HepG2 (cell line): ENCODE results near the gene BPIFB2. TPM values are rescaled to one million over a fixed set of nuclear protein-coding genes. Genes with fewer than 3 reads are reported as not detected.

Experiments used
- ARID2 ChIP-seq: sonication (generic); formaldehyde crosslinking; IDR thresholded peaks from 2 replicates; pipeline ENCODE4 v1.8.1; 2022; ENCODE audit warnings: mild to moderate bottlenecking, missing genetic modification reagents, borderline replicate concordance
- BHLHE40 ChIP-seq: IDR thresholded peaks from 2 replicates; pipeline ENCODE4 v1.6.1; 2011; ENCODE audit warnings: low read length, improper control_type of control experiment
- NFATC3 ChIP-seq: sonication (generic); formaldehyde crosslinking; IDR thresholded peaks from 2 replicates; pipeline ENCODE4 v1.5.1; 2020; ENCODE audit warnings: mild to moderate bottlenecking, missing genetic modification reagents
- RBM22 ChIP-seq: fragments of 200-400 bp; formaldehyde crosslinking; optimal IDR thresholded peaks from 2 replicates; pipeline ENCODE3; 2017; ENCODE audit warnings: mild to moderate bottlenecking, low read length, moderate library complexity
- SMARCC2 ChIP-seq: fragments of 450-650 bp; IDR thresholded peaks from 2 replicates; pipeline ENCODE4 v1.6.1; 2017; ENCODE audit warnings: antibody characterized with exemption, mild to moderate bottlenecking
- SOX6 ChIP-seq, 2 experiments: fragments of 450-650 bp in 1 of 2; sonication (generic) in 1 of 2; formaldehyde crosslinking in 1 of 2; IDR thresholded peaks; 2 replicates each; pipeline versions ENCODE4 v1.4.0 to v1.6.1; 2017 to 2020; ENCODE audit warnings: antibody characterized with exemption in 1 of 2, mild to moderate bottlenecking in 1 of 2, missing genetic modification reagents in 1 of 2
- ZMYM2 ChIP-seq: sonication (generic); formaldehyde crosslinking; IDR thresholded peaks from 2 replicates; pipeline ENCODE4 v1.8.0; 2022; ENCODE audit warnings: mild to moderate bottlenecking, missing genetic modification reagents
- ZNF556 ChIP-seq: sonication (generic); formaldehyde crosslinking; IDR thresholded peaks from 2 replicates; pipeline ENCODE4 v1.4.0; 2020; ENCODE audit warnings: mild to moderate bottlenecking, missing genetic modification reagents, borderline replicate concordance
- polyA plus RNA-seq, 8 experiments: library from polyadenylated mRNA; depleted of rRNA in 3 of 8; stranded (reverse) in 7 of 8; unstranded in 1 of 8; fragments of >200 nt; fragmentation: Illumina TruSeq in 4 of 8; extraction: Trizol in 4 of 8; gene quantifications; 2 replicates each; pipeline versions ENCODE4 v1.2.1 to v1.2.3, GENCODE V29; 2011 to 2016; ENCODE audit warnings: low read depth in 4 of 8, missing spikeins in 1 of 8, mixed read lengths in 1 of 8; ENCODE audit not compliant: insufficient read depth in 1 of 8
- total RNA-seq, 5 experiments: library from RNA; depleted of rRNA; stranded (reverse); fragments of >200 nt; fragmentation: Illumina TruSeq; extraction: Trizol; gene quantifications; 2 replicates each; pipeline ENCODE4 v1.2.3, GENCODE V29; 2016; ENCODE audit warnings: low read depth in 1 of 5
- TF ChIP-seq, protein P1 (sequence below): sonication (generic); formaldehyde crosslinking; IDR thresholded peaks from 2 replicates; pipeline ENCODE4 v1.5.0; 2020; ENCODE audit warnings: missing genetic modification reagents, mild to moderate bottlenecking, borderline replicate concordance
- TF ChIP-seq, protein P2 (sequence below): sonication (generic); formaldehyde crosslinking; conservative IDR thresholded peaks from 2 replicates; pipeline ENCODE4 v1.8.1; 2023; ENCODE audit warnings: missing genetic modification reagents
- TF ChIP-seq, protein P3 (sequence below): sonication (generic); formaldehyde crosslinking; IDR thresholded peaks from 2 replicates; pipeline ENCODE4 v1.8.0; 2023; ENCODE audit warnings: mild to moderate bottlenecking, missing genetic modification reagents
- TF ChIP-seq, protein P4 (sequence below): fragments of 450-650 bp; IDR thresholded peaks from 2 replicates; pipeline ENCODE4 v1.6.1; 2017; ENCODE audit warnings: mild to moderate bottlenecking
- TF ChIP-seq, protein P5 (sequence below): sonication (generic); formaldehyde crosslinking; IDR thresholded peaks from 2 replicates; pipeline ENCODE4 v1.9.0; 2022; ENCODE audit warnings: missing genetic modification reagents, mild to moderate bottlenecking, borderline replicate concordance
- TF ChIP-seq, protein P6 (sequence below): sonication (generic); formaldehyde crosslinking; IDR thresholded peaks from 2 replicates; pipeline ENCODE4 v1.5.0; 2020; ENCODE audit warnings: mild to moderate bottlenecking, missing genetic modification reagents, borderline replicate concordance
- TF ChIP-seq, protein P7 (sequence below): sonication (generic); formaldehyde crosslinking; IDR thresholded peaks from 2 replicates; pipeline ENCODE4 v1.4.0; 2020; ENCODE audit warnings: missing genetic modification reagents

Gene BPIFB2
- total and polyA plus RNA-seq, 2 of the 13 experiments (the other 11 are each of a cell fraction or from before 2014, with no cell fraction given) = 54.5 to 902 TPM

DNA sequence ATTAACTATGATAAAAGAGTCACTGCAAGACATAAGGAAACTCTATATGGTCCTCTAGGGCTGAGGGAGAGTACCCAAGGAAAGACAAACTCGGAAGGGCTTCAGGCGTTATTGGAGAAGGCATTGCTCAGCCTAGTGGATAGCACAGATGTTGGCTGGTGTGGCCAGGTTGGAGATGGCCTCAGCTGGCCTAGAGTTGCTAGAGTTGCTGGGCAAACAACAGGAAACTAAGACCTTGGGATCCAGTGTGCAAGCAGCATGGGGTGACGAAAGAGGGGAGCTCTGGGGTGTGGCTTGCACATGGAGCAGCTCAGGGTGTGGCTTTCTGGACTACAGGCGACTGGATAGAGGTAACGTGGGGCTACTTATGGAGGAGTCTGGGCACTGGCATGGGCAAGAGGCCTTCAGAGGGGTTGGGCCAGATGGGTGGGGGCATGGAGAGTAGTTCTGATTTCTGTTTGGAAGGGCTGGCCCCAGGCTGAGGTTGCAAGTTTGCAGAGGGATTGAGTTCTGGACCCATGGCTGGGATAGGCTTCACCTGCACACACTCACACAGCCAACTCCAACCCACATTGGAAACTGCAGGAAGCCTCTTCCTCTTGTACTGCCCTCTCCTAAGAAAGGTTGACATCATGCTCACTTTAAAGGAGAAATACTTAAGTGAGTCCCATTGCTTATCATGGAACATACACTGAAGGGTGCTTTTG, 18.7 kb downstream of the BPIFB2 start (continued):
- TF ChIP-seq, protein P1, sequence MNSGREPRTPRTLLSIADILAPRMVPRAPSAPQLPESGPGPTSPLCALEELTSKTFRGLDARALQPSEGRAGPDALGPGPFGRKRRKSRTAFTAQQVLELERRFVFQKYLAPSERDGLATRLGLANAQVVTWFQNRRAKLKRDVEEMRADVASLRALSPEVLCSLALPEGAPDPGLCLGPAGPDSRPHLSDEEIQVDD (CRISPR knock-in tag) = no peak
- TF ChIP-seq, protein P2, sequence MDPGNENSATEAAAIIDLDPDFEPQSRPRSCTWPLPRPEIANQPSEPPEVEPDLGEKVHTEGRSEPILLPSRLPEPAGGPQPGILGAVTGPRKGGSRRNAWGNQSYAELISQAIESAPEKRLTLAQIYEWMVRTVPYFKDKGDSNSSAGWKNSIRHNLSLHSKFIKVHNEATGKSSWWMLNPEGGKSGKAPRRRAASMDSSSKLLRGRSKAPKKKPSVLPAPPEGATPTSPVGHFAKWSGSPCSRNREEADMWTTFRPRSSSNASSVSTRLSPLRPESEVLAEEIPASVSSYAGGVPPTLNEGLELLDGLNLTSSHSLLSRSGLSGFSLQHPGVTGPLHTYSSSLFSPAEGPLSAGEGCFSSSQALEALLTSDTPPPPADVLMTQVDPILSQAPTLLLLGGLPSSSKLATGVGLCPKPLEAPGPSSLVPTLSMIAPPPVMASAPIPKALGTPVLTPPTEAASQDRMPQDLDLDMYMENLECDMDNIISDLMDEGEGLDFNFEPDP (CRISPR knock-in tag) = no peak
- TF ChIP-seq RBM22 = peak; percentile 90
- no peak for TF ChIP-seq BHLHE40
- no peak for TF ChIP-seq ZMYM2
- TF ChIP-seq, protein P3, sequence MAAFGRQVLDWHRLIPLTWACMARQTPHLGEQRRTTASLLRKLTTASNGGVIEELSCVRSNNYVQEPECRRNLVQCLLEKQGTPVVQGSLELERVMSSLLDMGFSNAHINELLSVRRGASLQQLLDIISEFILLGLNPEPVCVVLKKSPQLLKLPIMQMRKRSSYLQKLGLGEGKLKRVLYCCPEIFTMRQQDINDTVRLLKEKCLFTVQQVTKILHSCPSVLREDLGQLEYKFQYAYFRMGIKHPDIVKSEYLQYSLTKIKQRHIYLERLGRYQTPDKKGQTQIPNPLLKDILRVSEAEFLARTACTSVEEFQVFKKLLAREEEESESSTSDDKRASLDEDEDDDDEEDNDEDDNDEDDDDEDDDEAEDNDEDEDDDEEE (CRISPR knock-in tag) = no peak; the same call in 1 of the 2 replicates
- TF ChIP-seq ARID2 = 0 out of 2 replicates have a peak, but pooled peaks have one; percentile 64
- no peak for TF ChIP-seq NFATC3
- TF ChIP-seq ZNF556 (CRISPR knock-in tag) = no peak; the same call in 1 of the 2 replicates
- TF ChIP-seq, protein P4, sequence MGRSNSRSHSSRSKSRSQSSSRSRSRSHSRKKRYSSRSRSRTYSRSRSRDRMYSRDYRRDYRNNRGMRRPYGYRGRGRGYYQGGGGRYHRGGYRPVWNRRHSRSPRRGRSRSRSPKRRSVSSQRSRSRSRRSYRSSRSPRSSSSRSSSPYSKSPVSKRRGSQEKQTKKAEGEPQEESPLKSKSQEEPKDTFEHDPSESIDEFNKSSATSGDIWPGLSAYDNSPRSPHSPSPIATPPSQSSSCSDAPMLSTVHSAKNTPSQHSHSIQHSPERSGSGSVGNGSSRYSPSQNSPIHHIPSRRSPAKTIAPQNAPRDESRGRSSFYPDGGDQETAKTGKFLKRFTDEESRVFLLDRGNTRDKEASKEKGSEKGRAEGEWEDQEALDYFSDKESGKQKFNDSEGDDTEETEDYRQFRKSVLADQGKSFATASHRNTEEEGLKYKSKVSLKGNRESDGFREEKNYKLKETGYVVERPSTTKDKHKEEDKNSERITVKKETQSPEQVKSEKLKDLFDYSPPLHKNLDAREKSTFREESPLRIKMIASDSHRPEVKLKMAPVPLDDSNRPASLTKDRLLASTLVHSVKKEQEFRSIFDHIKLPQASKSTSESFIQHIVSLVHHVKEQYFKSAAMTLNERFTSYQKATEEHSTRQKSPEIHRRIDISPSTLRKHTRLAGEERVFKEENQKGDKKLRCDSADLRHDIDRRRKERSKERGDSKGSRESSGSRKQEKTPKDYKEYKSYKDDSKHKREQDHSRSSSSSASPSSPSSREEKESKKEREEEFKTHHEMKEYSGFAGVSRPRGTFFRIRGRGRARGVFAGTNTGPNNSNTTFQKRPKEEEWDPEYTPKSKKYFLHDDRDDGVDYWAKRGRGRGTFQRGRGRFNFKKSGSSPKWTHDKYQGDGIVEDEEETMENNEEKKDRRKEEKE = no peak
- TF ChIP-seq, protein P5, sequence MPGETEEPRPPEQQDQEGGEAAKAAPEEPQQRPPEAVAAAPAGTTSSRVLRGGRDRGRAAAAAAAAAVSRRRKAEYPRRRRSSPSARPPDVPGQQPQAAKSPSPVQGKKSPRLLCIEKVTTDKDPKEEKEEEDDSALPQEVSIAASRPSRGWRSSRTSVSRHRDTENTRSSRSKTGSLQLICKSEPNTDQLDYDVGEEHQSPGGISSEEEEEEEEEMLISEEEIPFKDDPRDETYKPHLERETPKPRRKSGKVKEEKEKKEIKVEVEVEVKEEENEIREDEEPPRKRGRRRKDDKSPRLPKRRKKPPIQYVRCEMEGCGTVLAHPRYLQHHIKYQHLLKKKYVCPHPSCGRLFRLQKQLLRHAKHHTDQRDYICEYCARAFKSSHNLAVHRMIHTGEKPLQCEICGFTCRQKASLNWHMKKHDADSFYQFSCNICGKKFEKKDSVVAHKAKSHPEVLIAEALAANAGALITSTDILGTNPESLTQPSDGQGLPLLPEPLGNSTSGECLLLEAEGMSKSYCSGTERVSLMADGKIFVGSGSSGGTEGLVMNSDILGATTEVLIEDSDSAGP (CRISPR knock-in tag) = no peak; the same call in 1 of the 2 replicates
- TF ChIP-seq SMARCC2 = no peak
- TF ChIP-seq, protein P6, sequence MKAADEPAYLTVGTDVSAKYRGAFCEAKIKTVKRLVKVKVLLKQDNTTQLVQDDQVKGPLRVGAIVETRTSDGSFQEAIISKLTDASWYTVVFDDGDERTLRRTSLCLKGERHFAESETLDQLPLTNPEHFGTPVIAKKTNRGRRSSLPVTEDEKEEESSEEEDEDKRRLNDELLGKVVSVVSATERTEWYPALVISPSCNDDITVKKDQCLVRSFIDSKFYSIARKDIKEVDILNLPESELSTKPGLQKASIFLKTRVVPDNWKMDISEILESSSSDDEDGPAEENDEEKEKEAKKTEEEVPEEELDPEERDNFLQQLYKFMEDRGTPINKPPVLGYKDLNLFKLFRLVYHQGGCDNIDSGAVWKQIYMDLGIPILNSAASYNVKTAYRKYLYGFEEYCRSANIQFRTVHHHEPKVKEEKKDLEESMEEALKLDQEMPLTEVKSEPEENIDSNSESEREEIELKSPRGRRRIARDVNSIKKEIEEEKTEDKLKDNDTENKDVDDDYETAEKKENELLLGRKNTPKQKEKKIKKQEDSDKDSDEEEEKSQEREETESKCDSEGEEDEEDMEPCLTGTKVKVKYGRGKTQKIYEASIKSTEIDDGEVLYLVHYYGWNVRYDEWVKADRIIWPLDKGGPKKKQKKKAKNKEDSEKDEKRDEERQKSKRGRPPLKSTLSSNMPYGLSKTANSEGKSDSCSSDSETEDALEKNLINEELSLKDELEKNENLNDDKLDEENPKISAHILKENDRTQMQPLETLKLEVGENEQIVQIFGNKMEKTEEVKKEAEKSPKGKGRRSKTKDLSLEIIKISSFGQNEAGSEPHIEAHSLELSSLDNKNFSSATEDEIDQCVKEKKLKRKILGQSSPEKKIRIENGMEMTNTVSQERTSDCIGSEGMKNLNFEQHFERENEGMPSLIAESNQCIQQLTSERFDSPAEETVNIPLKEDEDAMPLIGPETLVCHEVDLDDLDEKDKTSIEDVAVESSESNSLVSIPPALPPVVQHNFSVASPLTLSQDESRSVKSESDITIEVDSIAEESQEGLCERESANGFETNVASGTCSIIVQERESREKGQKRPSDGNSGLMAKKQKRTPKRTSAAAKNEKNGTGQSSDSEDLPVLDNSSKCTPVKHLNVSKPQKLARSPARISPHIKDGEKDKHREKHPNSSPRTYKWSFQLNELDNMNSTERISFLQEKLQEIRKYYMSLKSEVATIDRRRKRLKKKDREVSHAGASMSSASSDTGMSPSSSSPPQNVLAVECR (CRISPR knock-in tag) = 0 out of 2 replicates have a peak, but pooled peaks have one; percentile 4
- TF ChIP-seq, protein P7, sequence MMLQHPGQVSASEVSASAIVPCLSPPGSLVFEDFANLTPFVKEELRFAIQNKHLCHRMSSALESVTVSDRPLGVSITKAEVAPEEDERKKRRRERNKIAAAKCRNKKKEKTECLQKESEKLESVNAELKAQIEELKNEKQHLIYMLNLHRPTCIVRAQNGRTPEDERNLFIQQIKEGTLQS (CRISPR knock-in tag) = peak; percentile 47; the same call in 1 of the 2 replicates
- no peak for TF ChIP-seq SOX6 (IDR thresholded peaks at IDR 0.05)
- TF ChIP-seq SOX6 (CRISPR knock-in tag; IDR thresholded peaks at IDR 0.05) = no peak
